Measurements from ENCODE around the gene CPM. TPM values are rescaled to one million over a fixed set of nuclear protein-coding genes. Genes with fewer than 3 reads are reported as not detected.

Gene CPM
- total and polyA plus RNA-seq, 2 of the 4 experiments (the other 2 are of a cell fraction), result 2.0 to 8.8 TPM

- POLR2A ChIA-PET (ENCODE audit: unreplicated experiment), result no interaction called here
- Histone ChIP-seq H3K9ac (ENCODE audit: low read depth, low read length) (no peak overlapping the region), H2AK5ac (ENCODE audit: low read depth, low read length) (no peak overlapping the region), H3K14ac (replicated peaks; ENCODE audit: low read depth, low read length) (no peak overlapping the region), H4K91ac (ENCODE audit: insufficient read depth, low read depth, low read length) (no peak overlapping the region), H3K4ac (ENCODE audit: low read depth, low read length) (no peak overlapping the region), H3K23ac (ENCODE audit: low read depth, low read length) (0 out of 2 replicates have a peak overlapping the region, but pooled peaks have one; percentile 39), H3K4me3 (ENCODE audit: insufficient read depth, low read depth, low read length) (no peak overlapping the region), H2AFZ (replicated peaks; ENCODE audit: low read length, poor library complexity) (peak overlapping the region; percentile 80), H2BK5ac (ENCODE audit: low read depth, low read length, poor library complexity, severe bottlenecking) (no peak overlapping the region), H2BK20ac (ENCODE audit: low read depth, low read length) (no peak overlapping the region), H3K4me2 (ENCODE audit: low read depth, low read length) (no peak overlapping the region; the same call in 1 of the 2 replicates), H3K9me3 (ENCODE audit: control insufficient read depth, insufficient read depth, low read length) (no peaks in the 10 kb centered on the region), H2BK120ac (ENCODE audit: low read depth, low read length) (no peak overlapping the region), H3K27ac (ENCODE audit: insufficient read depth, low read length) (no peak overlapping the region), H3K27me3 (ENCODE audit: control insufficient read depth, insufficient read depth, low read length) (no peaks in the 10 kb centered on the region), H3K4me1 (ENCODE audit: control insufficient read depth, insufficient read depth, low read length) (no peaks in the 10 kb centered on the region), H3K79me1 (ENCODE audit: low read depth in 1 of 2, low read length in 2 of 2) (no peaks in the 10 kb centered on the region), H4K8ac (ENCODE audit: low read depth in 2 of 2, low read length in 2 of 2) (no peak overlapping the region), H3K56ac (ENCODE audit: extremely low read depth, insufficient read depth, low read length) (no peak overlapping the region), H3K9me1 (ENCODE audit: insufficient read depth, low read length) (no peaks in the 10 kb centered on the region; the same call in 1 of the 2 replicates), H4K20me1 (ENCODE audit: insufficient read depth, low read length) (no peaks in the 10 kb centered on the region), H4K5ac (ENCODE audit: low read depth, low read length) (no peak overlapping the region), H3K36me3 (ENCODE audit: control insufficient read depth, insufficient read depth, low read length) (no peaks in the 10 kb centered on the region), H2AK9ac (replicated peaks; ENCODE audit: low read depth, low read length, poor library complexity) (no peak overlapping the region), H2BK15ac (ENCODE audit: low read depth, low read length) (no peak overlapping the region), H3K18ac (ENCODE audit: low read depth, low read length) (no peak overlapping the region)
- 60% methylated on average over 2 of the region's 7 CpGs; no CpG with 5 or more reads in 1 of the 2 experiments for WGBS, 2 experiments (ENCODE audit: extremely low coverage in 2 of 2, insufficient read length in 1 of 2)
- intact Hi-C loops (cut with micrococcal nuclease) (loop anchor here (5.0 kb wide), 1 partner anchor 389 kb away; no protein-coding TSS in a partner anchor), in situ Hi-C loops (cut with MboI; ENCODE audit: low sequenced_read_pairs) (loop anchor here (10.0 kb wide), 1 partner anchor 382 kb away; no protein-coding TSS in a partner anchor), dilution Hi-C loops (cut with HindIII; ENCODE audit: low sequenced_read_pairs, unreplicated experiment) (no loop called here)
- no peak for DNase-seq
- ATAC-seq (ENCODE audit: low read depth), result no peak; the same call in 1 of the 2 replicates
- CTCF ChIA-PET, result interaction anchor here (1.0 to 1.5 kb wide), 3 partner anchors 206 to 391 kb away, joined by 3 to 5 read pairs (median 3); no protein-coding TSS in a partner anchor
- no TSS peak for BruUV-seq (replicated peaks)
- TF ChIP-seq BHLHE40 (IDR thresholded peaks at IDR 0.05; ENCODE audit: low read depth, low read length) (no peak), USF2 (IDR thresholded peaks at IDR 0.05; ENCODE audit: low read depth, low read length) (no peak), RCOR1 (IDR thresholded peaks at IDR 0.05; ENCODE audit: insufficient replicate concordance, low read length) (no peak), RAD21 (IDR thresholded peaks at IDR 0.05; ENCODE audit: low read length) (no peak), CHD1 (IDR thresholded peaks at IDR 0.05; ENCODE audit: low read depth, low read length) (no peak), POLR2A (IDR thresholded peaks at IDR 0.05; ENCODE audit: low read depth, low read length) (no peak), MXI1 (IDR thresholded peaks at IDR 0.05; ENCODE audit: borderline replicate concordance, low read depth, low read length) (no peak), FOS (IDR thresholded peaks at IDR 0.05; ENCODE audit: low read depth, low read length) (no peak), SMC3 (IDR thresholded peaks at IDR 0.05; ENCODE audit: low read depth, low read length) (no peak), MAZ (IDR thresholded peaks at IDR 0.05; ENCODE audit: borderline replicate concordance, low read depth, low read length) (no peak), CEBPB (IDR thresholded peaks at IDR 0.05; ENCODE audit: low read depth, low read length) (no peak), MAFK (IDR thresholded peaks at IDR 0.05; ENCODE audit: low read depth, low read length) (no peak), NFE2L2 (IDR thresholded peaks at IDR 0.05; ENCODE audit: low read depth, low read length) (no peak)
- TF ChIP-seq, protein P1, sequence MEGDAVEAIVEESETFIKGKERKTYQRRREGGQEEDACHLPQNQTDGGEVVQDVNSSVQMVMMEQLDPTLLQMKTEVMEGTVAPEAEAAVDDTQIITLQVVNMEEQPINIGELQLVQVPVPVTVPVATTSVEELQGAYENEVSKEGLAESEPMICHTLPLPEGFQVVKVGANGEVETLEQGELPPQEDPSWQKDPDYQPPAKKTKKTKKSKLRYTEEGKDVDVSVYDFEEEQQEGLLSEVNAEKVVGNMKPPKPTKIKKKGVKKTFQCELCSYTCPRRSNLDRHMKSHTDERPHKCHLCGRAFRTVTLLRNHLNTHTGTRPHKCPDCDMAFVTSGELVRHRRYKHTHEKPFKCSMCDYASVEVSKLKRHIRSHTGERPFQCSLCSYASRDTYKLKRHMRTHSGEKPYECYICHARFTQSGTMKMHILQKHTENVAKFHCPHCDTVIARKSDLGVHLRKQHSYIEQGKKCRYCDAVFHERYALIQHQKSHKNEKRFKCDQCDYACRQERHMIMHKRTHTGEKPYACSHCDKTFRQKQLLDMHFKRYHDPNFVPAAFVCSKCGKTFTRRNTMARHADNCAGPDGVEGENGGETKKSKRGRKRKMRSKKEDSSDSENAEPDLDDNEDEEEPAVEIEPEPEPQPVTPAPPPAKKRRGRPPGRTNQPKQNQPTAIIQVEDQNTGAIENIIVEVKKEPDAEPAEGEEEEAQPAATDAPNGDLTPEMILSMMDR (conservative IDR thresholded peaks at IDR 0.05; ENCODE audit: low read depth, low read length), result no peak
- TF ChIP-seq, protein P2, sequence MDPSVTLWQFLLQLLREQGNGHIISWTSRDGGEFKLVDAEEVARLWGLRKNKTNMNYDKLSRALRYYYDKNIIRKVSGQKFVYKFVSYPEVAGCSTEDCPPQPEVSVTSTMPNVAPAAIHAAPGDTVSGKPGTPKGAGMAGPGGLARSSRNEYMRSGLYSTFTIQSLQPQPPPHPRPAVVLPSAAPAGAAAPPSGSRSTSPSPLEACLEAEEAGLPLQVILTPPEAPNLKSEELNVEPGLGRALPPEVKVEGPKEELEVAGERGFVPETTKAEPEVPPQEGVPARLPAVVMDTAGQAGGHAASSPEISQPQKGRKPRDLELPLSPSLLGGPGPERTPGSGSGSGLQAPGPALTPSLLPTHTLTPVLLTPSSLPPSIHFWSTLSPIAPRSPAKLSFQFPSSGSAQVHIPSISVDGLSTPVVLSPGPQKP (IDR thresholded peaks at IDR 0.05; ENCODE audit: borderline replicate concordance, low read depth, low read length), result no peak
These were observed 69.7 kb downstream of the CPM start for GRCh38 chr12:68863109-68863770.
